ENCODE results near the gene IVD.

IVD gene

GRCh38 chr15:40420071-40420713 lies 14.6 kb downstream of the IVD start:
- H4K20me1 ChIP-seq (ENCODE audit: insufficient read depth, low read length, poor library complexity, severe bottlenecking) = no peaks in the 10 kb centered on the region
- H3K4me2 ChIP-seq (ENCODE audit: low read depth, low read length, poor library complexity, severe bottlenecking) = no peak overlapping the region
- H3K4me1 ChIP-seq (ENCODE audit: insufficient read depth, low read length, poor library complexity, severe bottlenecking) = no peaks in the 10 kb centered on the region
- H3K9me3 ChIP-seq (ENCODE audit: insufficient read depth, low read depth, low read length) = no peaks in the 10 kb centered on the region
- H3F3A ChIP-seq (ENCODE audit: low read depth) = no peaks in the 10 kb centered on the region
- no peak overlapping the region for H2AFZ ChIP-seq (ENCODE audit: low read length)
- no peak overlapping the region for H3K9ac ChIP-seq (ENCODE audit: low read depth, low read length, poor library complexity, severe bottlenecking)
- no peaks in the 10 kb centered on the region for H3K27me3 ChIP-seq (ENCODE audit: insufficient read depth, low read length, poor library complexity, severe bottlenecking)
- no peak overlapping the region for H3K4me3 ChIP-seq (ENCODE audit: low read length, poor library complexity, severe bottlenecking)
- TF ChIP-seq, protein P1, sequence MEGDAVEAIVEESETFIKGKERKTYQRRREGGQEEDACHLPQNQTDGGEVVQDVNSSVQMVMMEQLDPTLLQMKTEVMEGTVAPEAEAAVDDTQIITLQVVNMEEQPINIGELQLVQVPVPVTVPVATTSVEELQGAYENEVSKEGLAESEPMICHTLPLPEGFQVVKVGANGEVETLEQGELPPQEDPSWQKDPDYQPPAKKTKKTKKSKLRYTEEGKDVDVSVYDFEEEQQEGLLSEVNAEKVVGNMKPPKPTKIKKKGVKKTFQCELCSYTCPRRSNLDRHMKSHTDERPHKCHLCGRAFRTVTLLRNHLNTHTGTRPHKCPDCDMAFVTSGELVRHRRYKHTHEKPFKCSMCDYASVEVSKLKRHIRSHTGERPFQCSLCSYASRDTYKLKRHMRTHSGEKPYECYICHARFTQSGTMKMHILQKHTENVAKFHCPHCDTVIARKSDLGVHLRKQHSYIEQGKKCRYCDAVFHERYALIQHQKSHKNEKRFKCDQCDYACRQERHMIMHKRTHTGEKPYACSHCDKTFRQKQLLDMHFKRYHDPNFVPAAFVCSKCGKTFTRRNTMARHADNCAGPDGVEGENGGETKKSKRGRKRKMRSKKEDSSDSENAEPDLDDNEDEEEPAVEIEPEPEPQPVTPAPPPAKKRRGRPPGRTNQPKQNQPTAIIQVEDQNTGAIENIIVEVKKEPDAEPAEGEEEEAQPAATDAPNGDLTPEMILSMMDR (conservative IDR thresholded peaks at IDR 0.05; ENCODE audit: low read length) = no peak
- no peak for TF ChIP-seq EZH2phosphoT487 (IDR thresholded peaks at IDR 0.05; ENCODE audit: borderline replicate concordance)
- peaks cover 20% of the 10 kb centered on the region; the same call in 1 of the 2 replicates for H3K36me3 ChIP-seq (ENCODE audit: insufficient read depth, low read length)
- H3K9me2 ChIP-seq (replicated peaks; ENCODE audit: low read depth, low read length) = no peaks in the 10 kb centered on the region
- H3K79me2 ChIP-seq (ENCODE audit: insufficient read depth, low read length) = no peaks in the 10 kb centered on the region

DNA sequence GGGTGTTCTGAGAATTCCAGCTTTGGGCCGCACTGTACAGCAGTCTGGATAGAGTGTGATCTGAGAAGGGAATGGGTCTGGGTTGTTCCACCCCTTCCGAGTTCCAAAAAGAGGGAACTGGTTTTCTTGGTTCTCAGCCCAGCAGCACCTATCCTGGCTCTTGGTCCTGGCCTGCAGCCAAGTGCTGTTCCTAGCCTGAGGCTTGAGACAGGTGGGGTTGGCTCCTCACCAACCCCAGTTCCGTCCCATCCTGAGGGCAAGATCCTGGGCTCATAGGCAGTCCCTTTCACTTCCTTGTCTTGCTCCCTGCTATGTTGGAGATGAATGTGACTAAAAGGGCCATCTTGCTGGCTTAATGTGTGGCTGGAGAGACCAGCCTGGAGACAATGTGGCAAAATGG lies 15.2 kb downstream of the IVD start:
- Histone ChIP-seq H4K20me1 (ENCODE audit: insufficient read depth, low read length, poor library complexity, severe bottlenecking) (no peaks in the 10 kb centered on the region), H3K27me3 (ENCODE audit: insufficient read depth, low read length, poor library complexity, severe bottlenecking) (no peaks in the 10 kb centered on the region), H3K4me2 (ENCODE audit: low read depth, low read length, poor library complexity, severe bottlenecking) (no peak overlapping the region), H3F3A (ENCODE audit: low read depth) (no peaks in the 10 kb centered on the region), H3K9me3 (ENCODE audit: insufficient read depth, low read depth, low read length) (no peaks in the 10 kb centered on the region), H3K36me3 (ENCODE audit: insufficient read depth, low read length) (peaks cover 14% of the 10 kb centered on the region; the same call in 1 of the 2 replicates), H3K9me2 (replicated peaks; ENCODE audit: low read depth, low read length) (no peaks in the 10 kb centered on the region), H3K79me2 (ENCODE audit: insufficient read depth, low read length) (no peaks in the 10 kb centered on the region), H3K4me1 (ENCODE audit: insufficient read depth, low read length, poor library complexity, severe bottlenecking) (no peaks in the 10 kb centered on the region), H3K9ac (ENCODE audit: low read depth, low read length, poor library complexity, severe bottlenecking) (no peak overlapping the region), H3K4me3 (ENCODE audit: low read length, poor library complexity, severe bottlenecking) (no peak overlapping the region), H2AFZ (ENCODE audit: low read length) (no peak overlapping the region)
- TF ChIP-seq, protein P1 (conservative IDR thresholded peaks at IDR 0.05; ENCODE audit: low read length) = no peak
- no peak for TF ChIP-seq EZH2phosphoT487 (IDR thresholded peaks at IDR 0.05; ENCODE audit: borderline replicate concordance)

DNA sequence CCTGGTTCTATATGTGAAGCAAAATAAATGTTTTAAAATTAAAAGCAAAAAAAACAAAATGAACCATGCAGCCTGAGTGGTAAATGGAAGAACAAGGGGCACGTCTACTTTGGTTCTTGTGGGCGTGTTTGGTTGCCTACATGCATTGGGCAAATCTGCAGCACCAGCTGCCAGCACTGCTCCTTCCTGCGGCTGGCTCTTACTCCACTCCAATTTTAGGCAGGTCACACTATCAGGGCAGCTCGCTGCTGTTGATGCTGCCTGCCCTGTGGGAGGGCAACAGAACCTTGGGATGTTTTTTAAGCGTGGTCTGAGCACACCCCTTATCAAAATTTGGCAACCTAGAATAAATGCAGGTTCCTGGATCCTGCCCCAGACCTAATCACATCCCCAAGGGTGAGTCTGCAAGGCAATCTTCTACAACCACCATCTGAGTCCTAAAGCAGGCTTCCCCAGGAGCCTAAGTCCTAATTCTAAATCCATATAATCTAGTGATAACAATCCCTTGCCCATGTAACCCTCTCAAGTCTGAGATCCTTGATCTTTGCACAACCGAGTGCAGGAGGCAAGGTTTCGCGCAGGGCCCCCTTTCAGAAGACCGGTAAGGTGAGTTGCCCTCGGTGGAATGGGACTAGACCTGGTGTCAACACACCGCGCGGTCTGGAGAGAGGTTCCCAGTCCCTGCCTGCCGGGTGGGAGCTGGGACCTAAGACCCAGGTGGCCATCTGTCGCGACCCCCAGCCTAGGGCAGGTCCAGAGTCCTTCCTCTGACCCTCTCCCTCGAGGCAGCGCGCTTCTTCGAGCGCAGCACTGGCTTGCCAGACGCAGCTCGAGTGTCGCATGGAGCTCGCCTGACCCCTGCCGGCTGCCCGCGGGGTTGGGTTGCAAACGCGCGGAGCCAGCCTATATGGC lies 15.9 kb downstream of the IVD start:
- H2AFZ ChIP-seq (ENCODE audit: low read length) = no peak overlapping the region

More for the DNA sequence above, 15.9 kb downstream of the IVD start:
- Histone ChIP-seq H3K79me2 (ENCODE audit: insufficient read depth, low read length) (no peaks in the 10 kb centered on the region), H3K9ac (ENCODE audit: low read depth, low read length, poor library complexity, severe bottlenecking) (no peak overlapping the region), H4K20me1 (ENCODE audit: insufficient read depth, low read length, poor library complexity, severe bottlenecking) (no peaks in the 10 kb centered on the region), H3F3A (ENCODE audit: low read depth) (no peaks in the 10 kb centered on the region), H3K4me2 (ENCODE audit: low read depth, low read length, poor library complexity, severe bottlenecking) (no peak overlapping the region), H3K36me3 (ENCODE audit: insufficient read depth, low read length) (peaks cover 11% of the 10 kb centered on the region; the same call in 1 of the 2 replicates), H3K27me3 (ENCODE audit: insufficient read depth, low read length, poor library complexity, severe bottlenecking) (no peaks in the 10 kb centered on the region), H3K9me2 (replicated peaks; ENCODE audit: low read depth, low read length) (no peaks in the 10 kb centered on the region), H3K9me3 (ENCODE audit: insufficient read depth, low read depth, low read length) (no peaks in the 10 kb centered on the region), H3K4me3 (ENCODE audit: low read length, poor library complexity, severe bottlenecking) (no peak overlapping the region), H3K4me1 (ENCODE audit: insufficient read depth, low read length, poor library complexity, severe bottlenecking) (no peaks in the 10 kb centered on the region)
- TF ChIP-seq EZH2phosphoT487 (IDR thresholded peaks at IDR 0.05; ENCODE audit: borderline replicate concordance) = no peak
- TF ChIP-seq, protein P1 (conservative IDR thresholded peaks at IDR 0.05; ENCODE audit: low read length) = peak; percentile 80
